ENCODE data around the gene LY6G5B. TPM values are rescaled to one million over a fixed set of nuclear protein-coding genes. Genes with fewer than 3 reads are reported as not detected.

The LY6G5B gene
- total and polyA plus RNA-seq, 10 donors: 3.0 to 25.3 (median 14.7) TPM

- Histone ChIP-seq H3K4me3 (no peak overlapping the region), H3K27me3 (replicated peaks in 1 of 7) (no peaks in the 10 kb centered on the region), H3K36me3 (no peaks in the 10 kb centered on the region), H3K27ac (no peak overlapping the region), H3K9me3 (no peaks in the 10 kb centered on the region), H3K4me1 (no peaks in the 10 kb centered on the region)
- intact Hi-C loops (cut with DNase I; ENCODE audit: low total_unique reads): no loop called here
- no peak for DNase-seq
- TF ChIP-seq POLR2A (IDR thresholded peaks at IDR 0.05) (no peak), POLR2AphosphoS5 (IDR thresholded peaks at IDR 0.05) (no peak), CTCF (IDR thresholded peaks at IDR 0.05 in 8 of 11, conservative IDR thresholded peaks at IDR 0.05 in 3 of 11) (no peak)
- WGBS, 5 donors: 86 to 92% (median 88%) methylated on average over 10 of the region's 10 CpGs
Measured at GRCh38 chr6:31717499-31718222, 47.9 kb downstream of the LY6G5B start.

GRCh38 chr6:31718265-31718664 is 48.5 kb downstream of the LY6G5B start:
- Histone ChIP-seq H3K27me3 (replicated peaks in 1 of 7) (no peaks in the 10 kb centered on the region), H3K36me3 (no peaks in the 10 kb centered on the region), H3K9me3 (no peaks in the 10 kb centered on the region), H3K4me1 (peaks cover 0 to 5% (median under 1%) of the 10 kb centered on the region in 6 donors), H3K27ac (no peak overlapping the region), H3K4me3 (no peak overlapping the region)
- 79 to 90% (median 84%) methylated on average over 1 of the region's 1 CpG for whole genome bisulfite sequencing, 5 donors
- no peak for DNase-seq
- intact Hi-C loops (cut with DNase I; ENCODE audit: low total_unique reads): no loop called here
- no peak for TF ChIP-seq CTCF (IDR thresholded peaks at IDR 0.05 in 8 of 11, conservative IDR thresholded peaks at IDR 0.05 in 3 of 11)
- no peak for TF ChIP-seq POLR2AphosphoS5 (IDR thresholded peaks at IDR 0.05)
- no peak for TF ChIP-seq POLR2A (IDR thresholded peaks at IDR 0.05)

- 66 to 90% (median 89%) methylated on average over 6 of the region's 6 CpGs for WGBS, 5 donors
- no peak overlapping the region for H3K27ac ChIP-seq
- H3K4me1 ChIP-seq: peaks cover 0 to 12% (median 3%) of the 10 kb centered on the region in 6 donors
- H3K9me3 ChIP-seq: no peaks in the 10 kb centered on the region
- DNase-seq: peak; percentile 54
- no peaks in the 10 kb centered on the region for H3K27me3 ChIP-seq (replicated peaks in 1 of 7)
- H3K4me3 ChIP-seq: no peak overlapping the region
- intact Hi-C loops (cut with DNase I; ENCODE audit: low total_unique reads): no loop called here
- H3K36me3 ChIP-seq: no peaks in the 10 kb centered on the region
- TF ChIP-seq POLR2A (IDR thresholded peaks at IDR 0.05): no peak
- TF ChIP-seq CTCF (IDR thresholded peaks at IDR 0.05 in 8 of 11, conservative IDR thresholded peaks at IDR 0.05 in 3 of 11): no peak
Measured at GRCh38 chr6:31719001-31719400, 49.2 kb downstream of the LY6G5B start.

- H3K9me3 ChIP-seq: no peaks in the 10 kb centered on the region
- peaks cover 0 to 6% (median 0%) of the 10 kb centered on the region in 6 donors for H3K36me3 ChIP-seq
- no peaks in the 10 kb centered on the region for H3K27me3 ChIP-seq (replicated peaks in 1 of 7)
- H3K4me3 ChIP-seq: no peak overlapping the region
- 76 to 92% (median 88%) methylated on average over 5 of the region's 5 CpGs for WGBS, 5 donors
- no peak for TF ChIP-seq POLR2AphosphoS5 (IDR thresholded peaks at IDR 0.05)
- no peak for TF ChIP-seq CTCF (IDR thresholded peaks at IDR 0.05 in 8 of 11, conservative IDR thresholded peaks at IDR 0.05 in 3 of 11)
- TF ChIP-seq POLR2A (IDR thresholded peaks at IDR 0.05): no peak
- intact Hi-C loops (cut with DNase I; ENCODE audit: low total_unique reads): no loop called here
- DNase-seq: no peak
- no peak overlapping the region for H3K27ac ChIP-seq
- H3K4me1 ChIP-seq: peaks cover 0 to 14% (median 3%) of the 10 kb centered on the region in 6 donors
Measured at GRCh38 chr6:31720196-31720770, 50.5 kb downstream of the LY6G5B start.

All from spleen (tissue), 11 donors.